ENCODE data around the gene PAQR9. TPM values are rescaled to one million over a fixed set of nuclear protein-coding genes. Genes with fewer than 3 reads are reported as not detected.

PAQR9 gene
- total and polyA plus RNA-seq, 2 donors from 2014 or later, result 0.09 TPM; not detected in 1

DNA sequence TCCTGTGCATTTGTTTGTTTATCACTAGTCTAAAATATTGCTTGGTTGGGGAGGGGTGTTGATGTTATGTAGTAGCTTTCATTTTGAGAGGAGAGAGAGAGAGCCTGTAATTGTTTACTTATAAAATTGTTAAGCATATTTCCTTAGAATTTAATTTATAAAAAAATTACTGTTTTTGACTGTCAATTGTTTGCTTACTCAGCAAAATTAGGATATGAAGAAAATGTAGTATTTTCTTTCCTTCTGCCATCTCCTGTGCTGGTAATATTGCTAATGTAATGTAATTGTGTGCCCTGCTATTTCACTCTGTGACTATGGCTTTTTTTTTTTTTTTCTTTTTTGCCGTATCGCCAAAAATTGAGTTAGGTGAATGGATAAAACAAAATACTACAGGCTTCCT lies 41.3 kb upstream of the PAQR9 start:
- Histone ChIP-seq H3K9ac (ENCODE audit: low read length in 3 of 3) (no peak overlapping the region), H3K4me1 (ENCODE audit: control insufficient read depth in 2 of 3, insufficient read depth in 2 of 3, low read depth in 1 of 3, low read length in 3 of 3) (peaks cover 0 to 13% (median 8%) of the 10 kb centered on the region in 3 donors), H3K4me3 (ENCODE audit: low read length in 3 of 3) (no peak overlapping the region), H3K27ac (ENCODE audit: low read depth in 2 of 2, low read length in 2 of 2) (no peak overlapping the region), H3K27me3 (ENCODE audit: control insufficient read depth, insufficient read depth, low read length) (no peaks in the 10 kb centered on the region), H3K36me3 (ENCODE audit: control insufficient read depth in 2 of 3, insufficient read depth in 3 of 3, low read length in 3 of 3) (no peaks in the 10 kb centered on the region), H3K9me3 (ENCODE audit: control insufficient read depth in 2 of 3, insufficient read depth in 1 of 3, low read length in 3 of 3) (no peaks in the 10 kb centered on the region)
- intact Hi-C loops (cut with DNase I), result no loop called here
- no peak for DNase-seq
- TF ChIP-seq, protein P1, sequence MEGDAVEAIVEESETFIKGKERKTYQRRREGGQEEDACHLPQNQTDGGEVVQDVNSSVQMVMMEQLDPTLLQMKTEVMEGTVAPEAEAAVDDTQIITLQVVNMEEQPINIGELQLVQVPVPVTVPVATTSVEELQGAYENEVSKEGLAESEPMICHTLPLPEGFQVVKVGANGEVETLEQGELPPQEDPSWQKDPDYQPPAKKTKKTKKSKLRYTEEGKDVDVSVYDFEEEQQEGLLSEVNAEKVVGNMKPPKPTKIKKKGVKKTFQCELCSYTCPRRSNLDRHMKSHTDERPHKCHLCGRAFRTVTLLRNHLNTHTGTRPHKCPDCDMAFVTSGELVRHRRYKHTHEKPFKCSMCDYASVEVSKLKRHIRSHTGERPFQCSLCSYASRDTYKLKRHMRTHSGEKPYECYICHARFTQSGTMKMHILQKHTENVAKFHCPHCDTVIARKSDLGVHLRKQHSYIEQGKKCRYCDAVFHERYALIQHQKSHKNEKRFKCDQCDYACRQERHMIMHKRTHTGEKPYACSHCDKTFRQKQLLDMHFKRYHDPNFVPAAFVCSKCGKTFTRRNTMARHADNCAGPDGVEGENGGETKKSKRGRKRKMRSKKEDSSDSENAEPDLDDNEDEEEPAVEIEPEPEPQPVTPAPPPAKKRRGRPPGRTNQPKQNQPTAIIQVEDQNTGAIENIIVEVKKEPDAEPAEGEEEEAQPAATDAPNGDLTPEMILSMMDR (IDR thresholded peaks at IDR 0.05; ENCODE audit: borderline replicate concordance, extremely low read depth, insufficient read depth), result no peak
- no peak for FAIRE-seq

DNA sequence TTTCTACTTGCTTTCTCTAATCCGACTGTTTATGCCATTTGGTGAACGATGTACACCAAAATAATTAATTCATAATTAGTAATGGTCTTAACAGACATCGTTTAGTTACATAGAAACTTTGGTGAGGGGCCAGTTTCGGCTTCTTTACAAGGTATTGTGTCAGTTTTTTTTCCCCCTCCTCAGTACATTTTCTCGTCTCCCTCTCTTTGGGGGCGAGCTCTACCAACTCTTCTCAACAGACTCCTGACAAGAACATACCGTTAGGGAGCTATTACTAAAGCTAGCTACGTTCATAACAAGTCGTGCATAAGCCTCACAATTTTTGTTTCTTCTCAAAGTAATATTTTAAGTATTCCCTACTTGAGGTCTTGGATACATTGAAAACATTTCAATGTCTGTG lies 39.3 kb upstream of the PAQR9 start:
- Histone ChIP-seq H3K27me3 (ENCODE audit: control insufficient read depth, insufficient read depth, low read length) (no peaks in the 10 kb centered on the region), H3K4me3 (ENCODE audit: low read length in 3 of 3) (peak overlapping the region; percentile 93 to 95 (median 93)), H3K36me3 (ENCODE audit: control insufficient read depth in 2 of 3, insufficient read depth in 3 of 3, low read length in 3 of 3) (no peaks in the 10 kb centered on the region), H3K27ac (ENCODE audit: low read depth in 2 of 2, low read length in 2 of 2) (no peak overlapping the region), H3K9me3 (ENCODE audit: control insufficient read depth in 2 of 3, insufficient read depth in 1 of 3, low read length in 3 of 3) (no peaks in the 10 kb centered on the region), H3K9ac (ENCODE audit: low read length in 3 of 3) (peak overlapping the region; percentile 27 to 93 (median 69)), H3K4me1 (ENCODE audit: control insufficient read depth in 2 of 3, insufficient read depth in 2 of 3, low read depth in 1 of 3, low read length in 3 of 3) (peaks cover 0 to 13% (median 13%) of the 10 kb centered on the region in 3 donors)
- intact Hi-C loops (cut with DNase I), result no loop called here
- FAIRE-seq, result no peak
- TF ChIP-seq, protein P1 (IDR thresholded peaks at IDR 0.05; ENCODE audit: borderline replicate concordance, extremely low read depth, insufficient read depth), result no peak
- DNase-seq, result peak in 2 of 5 donors; percentile 6 to 10

- Histone ChIP-seq H3K27me3 (ENCODE audit: control insufficient read depth, insufficient read depth, low read length) (no peaks in the 10 kb centered on the region), H3K4me3 (ENCODE audit: low read length in 3 of 3) (peak overlapping the region; percentile 93 to 95 (median 93)), H3K9me3 (ENCODE audit: control insufficient read depth in 2 of 3, insufficient read depth in 1 of 3, low read length in 3 of 3) (no peaks in the 10 kb centered on the region), H3K9ac (ENCODE audit: low read length in 3 of 3) (peak overlapping the region; percentile 69 to 93 (median 88)), H3K4me1 (ENCODE audit: control insufficient read depth in 2 of 3, insufficient read depth in 2 of 3, low read depth in 1 of 3, low read length in 3 of 3) (peaks cover 0 to 16% (median 13%) of the 10 kb centered on the region in 3 donors), H3K36me3 (ENCODE audit: control insufficient read depth in 2 of 3, insufficient read depth in 3 of 3, low read length in 3 of 3) (no peaks in the 10 kb centered on the region), H3K27ac (ENCODE audit: low read depth in 2 of 2, low read length in 2 of 2) (peak overlapping the region; percentile 79 to 95)
- peak in 2 of 5 donors; percentile 39 to 69 for DNase-seq
- TF ChIP-seq, protein P1 (IDR thresholded peaks at IDR 0.05; ENCODE audit: borderline replicate concordance, extremely low read depth, insufficient read depth), result no peak
- intact Hi-C loops (cut with DNase I), result no loop called here
- no peak for FAIRE-seq
Measured at GRCh38 chr3:143002083-143002712, 38.7 kb upstream of the PAQR9 start.

Data from kidney (tissue), 14 donors.